ENCODE measurements around the gene CASTOR1. TPM values are rescaled to one million over a fixed set of nuclear protein-coding genes. Genes with fewer than 3 reads are reported as not detected.

CASTOR1 gene
- total and polyA plus RNA-seq, 4 donors = 12.6 to 26.5 (median 15.3) TPM

GRCh38 chr22:30274437-30274812 lies 14.9 kb downstream of the CASTOR1 start:
- no peak overlapping the region for H3K9ac ChIP-seq (ENCODE audit: insufficient read depth in 1 of 2, low read length in 2 of 2)
- no peak overlapping the region for H3K4me3 ChIP-seq
- no peak for TF ChIP-seq CTCF (IDR thresholded peaks at IDR 0.05; ENCODE audit: control extremely low read depth, extremely low read depth)
- H3K4me1 ChIP-seq (ENCODE audit: control insufficient read depth in 5 of 5, insufficient read depth in 5 of 5, low read length in 5 of 5) = peaks cover 0 to 6% (median 0%) of the 10 kb centered on the region in 5 donors
- DNase-seq (no peak), ATAC-seq (ENCODE audit: insufficient read depth, low FRiP score) (no peak)
- no peaks in the 10 kb centered on the region for H3K36me3 ChIP-seq (ENCODE audit: control insufficient read depth in 4 of 4, insufficient read depth in 4 of 4, low read length in 4 of 4)
- no peak overlapping the region for H3K27ac ChIP-seq (ENCODE audit: low read depth in 1 of 2, low read length in 1 of 2)
- H3K27me3 ChIP-seq (ENCODE audit: control insufficient read depth in 3 of 3, insufficient read depth in 3 of 3, low read length in 2 of 3) = no peaks in the 10 kb centered on the region
- H3K9me3 ChIP-seq (ENCODE audit: control insufficient read depth in 4 of 4, insufficient read depth in 3 of 4, low read length in 3 of 4) = no peaks in the 10 kb centered on the region
- WGBS, 2 donors = 87 to 91% methylated on average over 9 of the region's 9 CpGs

GRCh38 chr22:30273711-30274436 lies 15.4 kb downstream of the CASTOR1 start:
- Histone ChIP-seq H3K27me3 (ENCODE audit: control insufficient read depth in 3 of 3, insufficient read depth in 3 of 3, low read length in 2 of 3) (no peaks in the 10 kb centered on the region), H3K9me3 (ENCODE audit: control insufficient read depth in 4 of 4, insufficient read depth in 3 of 4, low read length in 3 of 4) (no peaks in the 10 kb centered on the region), H3K4me1 (ENCODE audit: control insufficient read depth in 5 of 5, insufficient read depth in 5 of 5, low read length in 5 of 5) (peaks cover 0 to 4% (median 0%) of the 10 kb centered on the region in 5 donors), H3K36me3 (ENCODE audit: control insufficient read depth in 4 of 4, insufficient read depth in 4 of 4, low read length in 4 of 4) (no peaks in the 10 kb centered on the region), H3K9ac (ENCODE audit: insufficient read depth in 1 of 2, low read length in 2 of 2) (no peak overlapping the region), H3K4me3 (no peak overlapping the region), H3K27ac (ENCODE audit: low read depth in 1 of 2, low read length in 1 of 2) (no peak overlapping the region)
- no peak for ATAC-seq (ENCODE audit: insufficient read depth, low FRiP score)
- WGBS, 2 donors = 57 to 62% methylated on average over 10 of the region's 10 CpGs
- no peak for TF ChIP-seq CTCF (IDR thresholded peaks at IDR 0.05; ENCODE audit: control extremely low read depth, extremely low read depth)
- DNase-seq = no peak

GRCh38 chr22:30272781-30273601 lies 16.3 kb downstream of the CASTOR1 start:
- no peaks in the 10 kb centered on the region for H3K4me1 ChIP-seq (ENCODE audit: control insufficient read depth in 5 of 5, insufficient read depth in 5 of 5, low read length in 5 of 5)
- no peak for DNase-seq
- H3K36me3 ChIP-seq (ENCODE audit: control insufficient read depth in 4 of 4, insufficient read depth in 4 of 4, low read length in 4 of 4) = no peaks in the 10 kb centered on the region
- H3K9me3 ChIP-seq (ENCODE audit: control insufficient read depth in 4 of 4, insufficient read depth in 3 of 4, low read length in 3 of 4) = no peaks in the 10 kb centered on the region
- no peak for ATAC-seq (ENCODE audit: insufficient read depth, low FRiP score)
- WGBS, 2 donors = 48 to 65% methylated on average over 16 of the region's 16 CpGs
- no peaks in the 10 kb centered on the region for H3K27me3 ChIP-seq (ENCODE audit: control insufficient read depth in 3 of 3, insufficient read depth in 3 of 3, low read length in 2 of 3)
- H3K9ac ChIP-seq (ENCODE audit: insufficient read depth in 1 of 2, low read length in 2 of 2) = no peak overlapping the region
- no peak overlapping the region for H3K4me3 ChIP-seq
- no peak overlapping the region for H3K27ac ChIP-seq (ENCODE audit: low read depth in 1 of 2, low read length in 1 of 2)
- TF ChIP-seq CTCF (IDR thresholded peaks at IDR 0.05; ENCODE audit: control extremely low read depth, extremely low read depth) = no peak
